HCT116 (cell line): ENCODE results near the gene PSMG1. TPM values are rescaled to one million over a fixed set of nuclear protein-coding genes. Genes with fewer than 3 reads are reported as not detected.

Experiments
- ATAC-seq: fragments of 200-7000 bp; cut with Tn5 transposase; 2 replicates; pipeline ENCODE4 v1.9.1; 2020; ENCODE audit warnings: mild to moderate bottlenecking, moderate library complexity
- BruUV-seq: library from RNA; stranded (reverse); fragments of 400-500 nt; replicated peaks from 2 replicates; lab custom pipeline; 2021; lab: Mats Ljungman, UMichigan
- CTCF ChIA-PET: fragments of 300-600 bp; sonication (Branson Sonifier 250); formaldehyde crosslinking; loops from one replicate; lab custom pipeline; 2021; ENCODE audit warnings: antibody characterized with exemption; lab: Charles Lee
- POLR2A ChIA-PET: fragments of 300-600, 350-600 bp; sonication (Branson Sonifier 250); formaldehyde crosslinking; loops from one replicate; lab custom pipeline; 2021; ENCODE audit warnings: antibody characterized with exemption; lab: Charles Lee
- RAD21 ChIA-PET, 2 experiments: fragments of 300-600 bp; sonication (Branson Sonifier 250); formaldehyde crosslinking; loops; one replicate each; lab custom pipeline; 2023; ENCODE audit warnings: low total read pairs in 2 of 2; ENCODE audit not compliant: uncharacterized antibody in 2 of 2, unreplicated experiment in 2 of 2, low non-redundant PET in 1 of 2; lab: Charles Lee
- DNase-seq: peaks from one replicate; pipeline ENCODE4 v3.0.0-alpha.2; 2010; ENCODE audit warnings: low read depth, low spot score
- H2AFZ ChIP-seq: fragments of 200-600 bp; shearing (Covaris generic), sonication (generic); 2 replicates; pipeline ENCODE4 v1.6.1; 2017; ENCODE audit warnings: low read depth, mixed run types, mixed read lengths, antibody characterized with exemption, low read length; ENCODE audit not compliant: poor library complexity, severe bottlenecking
- H3K27ac ChIP-seq: 2 replicates; pipeline ENCODE4 v1.5.1; 2012; ENCODE audit warnings: low read depth, low read length
- H3K27me3 ChIP-seq: fragments of 200-600 bp; sonication (generic); 2 replicates; pipeline ENCODE4 v1.6.1; 2016; ENCODE audit warnings: mixed run types, low read length, mixed read lengths; ENCODE audit not compliant: insufficient read depth
- H3K36me3 ChIP-seq, 2 experiments: fragments of 200-500 bp in 1 of 2; fragments of 200-600 bp in 1 of 2; sonication (Bioruptor generic) in 1 of 2; sonication (generic) in 1 of 2; 2 replicates each; pipeline versions ENCODE4 v1.5.1 to v1.6.1; 2014 to 2016; ENCODE audit warnings: low read length in 2 of 2, inconsistent platforms in 1 of 2, mixed read lengths in 1 of 2, mixed run types in 1 of 2; ENCODE audit not compliant: insufficient read depth in 2 of 2, control insufficient read depth in 1 of 2
- H3K4me1 ChIP-seq, 2 experiments: fragments of 200-600 bp in 1 of 2; sonication (generic) in 1 of 2; 2 replicates each; pipeline versions ENCODE4 v1.5.1 to v1.6.1; 2012 to 2017; ENCODE audit warnings: low read length in 2 of 2, inconsistent platforms in 1 of 2, mild to moderate bottlenecking in 1 of 2, mixed read lengths in 1 of 2, mixed run types in 1 of 2, moderate library complexity in 1 of 2; ENCODE audit not compliant: insufficient read depth in 2 of 2, control insufficient read depth in 1 of 2
- H3K4me2 ChIP-seq: fragments of 200-600 bp; sonication (generic); 2 replicates; pipeline ENCODE4 v1.6.1; 2017; ENCODE audit warnings: mixed run types, low read length, mixed read lengths
- H3K4me3 ChIP-seq, 2 experiments: fragments of 200-600 bp in 1 of 2; sonication (generic) in 1 of 2; replicated peaks in 1 of 2; 2 replicates each; pipeline ENCODE4 v1.5.1; 2011 to 2016; ENCODE audit warnings: low read length in 2 of 2, control low read depth in 1 of 2, low read depth in 1 of 2, mild to moderate bottlenecking in 1 of 2, mixed read lengths in 1 of 2, mixed run types in 1 of 2
- H3K79me2 ChIP-seq: fragments of 200-600 bp; sonication (generic); 2 replicates; pipeline ENCODE4 v1.6.1; 2017; ENCODE audit warnings: mild to moderate bottlenecking, mixed run types, low read length, moderate library complexity, mixed read lengths; ENCODE audit not compliant: insufficient read depth
- H3K9ac ChIP-seq: fragments of 200-600 bp; sonication (generic); 2 replicates; pipeline ENCODE4 v1.6.1; 2016; ENCODE audit warnings: low read length, mixed read lengths
- H3K9me2 ChIP-seq: fragments of 200-600 bp; sonication (generic), shearing (Covaris generic); 2 replicates; pipeline ENCODE4 v1.6.1; 2017; ENCODE audit warnings: mixed run types, mild to moderate bottlenecking, moderate library complexity; ENCODE audit not compliant: insufficient read depth
- H3K9me3 ChIP-seq, 2 experiments: fragments of 200-500 bp in 1 of 2; fragments of 200-600 bp in 1 of 2; sonication (Bioruptor generic) in 1 of 2; sonication (generic) in 1 of 2; 2 replicates each; pipeline ENCODE4 v1.6.1; 2014 to 2017; ENCODE audit warnings: low read length in 2 of 2, mixed read lengths in 2 of 2, inconsistent platforms in 1 of 2, low read depth in 1 of 2, mild to moderate bottlenecking in 1 of 2, mixed run types in 1 of 2, moderate library complexity in 1 of 2; ENCODE audit not compliant: control insufficient read depth in 1 of 2, insufficient read depth in 1 of 2
- H4K20me1 ChIP-seq: fragments of 200-600 bp; sonication (generic), shearing (Covaris generic); 2 replicates; pipeline ENCODE4 v1.6.1; 2017; ENCODE audit warnings: mixed run types, mild to moderate bottlenecking, moderate library complexity; ENCODE audit not compliant: insufficient read depth
- ATF3 ChIP-seq: IDR thresholded peaks from 2 replicates; pipeline ENCODE4 v1.6.1; 2012
- CEBPB ChIP-seq: IDR thresholded peaks from 2 replicates; pipeline ENCODE4 v1.6.1; 2012; ENCODE audit warnings: low read depth
- CTCF ChIP-seq, 3 experiments: fragments of 200-600 bp in 1 of 3; sonication (generic) in 1 of 3; IDR thresholded peaks in 2 of 3; conservative IDR thresholded peaks in 1 of 3; 2 replicates each; pipeline ENCODE4 v1.5.1; 2012 to 2017; ENCODE audit warnings: low read depth in 2 of 3, low read length in 2 of 3, antibody characterized with exemption in 1 of 3, borderline replicate concordance in 1 of 3, control low read depth in 1 of 3, mild to moderate bottlenecking in 1 of 3, mixed read lengths in 1 of 3, mixed run types in 1 of 3, moderate library complexity in 1 of 3; ENCODE audit not compliant: insufficient read depth in 1 of 3
- EZH2 ChIP-seq: fragments of 200-600 bp; sonication (generic); IDR thresholded peaks from 2 replicates; pipeline ENCODE4 v1.6.1; 2017; ENCODE audit warnings: antibody characterized with exemption, mixed run types
- EZH2phosphoT487 ChIP-seq: fragments of 200-600 bp; IDR thresholded peaks from 2 replicates; pipeline ENCODE4 v1.6.1; 2018; ENCODE audit warnings: antibody characterized with exemption, borderline replicate concordance
- MAX ChIP-seq: IDR thresholded peaks from 2 replicates; pipeline ENCODE4 v1.6.1; 2012
- POLR2A ChIP-seq: IDR thresholded peaks from 2 replicates; pipeline ENCODE4 v1.7.0; 2011; ENCODE audit warnings: borderline replicate concordance; ENCODE audit not compliant: insufficient read depth, insufficient read length; ENCODE audit errors: extremely low read depth
- RAD21 ChIP-seq: IDR thresholded peaks from 2 replicates; pipeline ENCODE4 v1.6.1; 2012; ENCODE audit warnings: low read depth, mild to moderate bottlenecking
- REST ChIP-seq: IDR thresholded peaks from 2 replicates; pipeline ENCODE4 v1.6.1; 2012; ENCODE audit warnings: low read depth
- SP1 ChIP-seq: IDR thresholded peaks from 2 replicates; pipeline ENCODE4 v1.6.1; 2012; ENCODE audit warnings: low read depth
- SRF ChIP-seq: IDR thresholded peaks from 2 replicates; pipeline ENCODE4 v1.6.1; 2012; ENCODE audit warnings: low read depth
- ZBTB33 ChIP-seq: IDR thresholded peaks from 2 replicates; pipeline ENCODE4 v1.6.1; 2011; ENCODE audit warnings: mild to moderate bottlenecking, low read length, moderate library complexity; ENCODE audit not compliant: insufficient replicate concordance; ENCODE audit errors: extremely low read depth
- ZFX ChIP-seq: fragments of 450-650 bp; IDR thresholded peaks from 2 replicates; pipeline ENCODE4 v1.6.1; 2017
- intact Hi-C: fragments of 100-400 bp; cut with micrococcal nuclease; formaldehyde crosslinking; loops from 2 replicates; pipeline ENCODE4 v1.10.0; 2022
- total RNA-seq: library from RNA; stranded (reverse); gene quantifications from one replicate; pipeline ENCODE4 v1.2.1, GENCODE V29; 2021; ENCODE audit not compliant: unreplicated experiment

The PSMG1 gene
- total RNA-seq, 1 experiment from 2014 or later, result 83.7 TPM

- TF ChIP-seq CTCF (IDR thresholded peaks at IDR 0.05 in 2 of 3, conservative IDR thresholded peaks at IDR 0.05 in 1 of 3; ENCODE audit: borderline replicate concordance in 1 of 3, insufficient read depth in 1 of 3, low read depth in 2 of 3, low read length in 2 of 3) (no peak), REST (no peak), SRF (no peak), CEBPB (no peak), ATF3 (no peak), RAD21 (no peak)
These were observed 51.0 kb downstream of the PSMG1 start (continued) for GRCh38 chr21:39132248-39132647.

GRCh38 chr21:39131791-39132190, 51.5 kb downstream of the PSMG1 start:
- no peak for DNase-seq
- no TSS peak for BruUV-seq
- intact Hi-C loops, result no loop called here
- no peak overlapping the region for H2AFZ ChIP-seq
- H3K4me2 ChIP-seq, result no peak overlapping the region
- no peak overlapping the region for H3K4me3 ChIP-seq
- POLR2A ChIA-PET, result no interaction called here
- RAD21 ChIA-PET, result no interaction called here
- no peaks in the 10 kb centered on the region for H3K79me2 ChIP-seq
- no peaks in the 10 kb centered on the region for H3K9me2 ChIP-seq
- no peak overlapping the region for H3K9ac ChIP-seq
- no peak for ATAC-seq
- no peaks in the 10 kb centered on the region for H3K36me3 ChIP-seq
- H4K20me1 ChIP-seq, result no peaks in the 10 kb centered on the region
- TF ChIP-seq CTCF (IDR thresholded peaks at IDR 0.05 in 2 of 3, conservative IDR thresholded peaks at IDR 0.05 in 1 of 3; ENCODE audit: borderline replicate concordance in 1 of 3, insufficient read depth in 1 of 3, low read depth in 2 of 3, low read length in 2 of 3) (no peak), MAX (no peak), EZH2phosphoT487 (no peak), ZFX (no peak), POLR2A (no peak), ZBTB33 (no peak), SP1 (no peak), EZH2 (no peak)
- CTCF ChIA-PET, result no interaction called here
- H3K4me1 ChIP-seq, result no peaks in the 10 kb centered on the region
- H3K27ac ChIP-seq, result no peak overlapping the region
- no peaks in the 10 kb centered on the region for H3K27me3 ChIP-seq
- no peaks in the 10 kb centered on the region for H3K9me3 ChIP-seq
